GM18508 (cell line): ENCODE measurements around the gene SSBP4.

Experiments used
- ATAC-seq: cut with Tn5 transposase; IDR thresholded peaks from one replicate; pipeline ENCODE4 v1.9.1; 2021; ENCODE audit warnings: moderate number of reproducible peaks; ENCODE audit not compliant: insufficient read depth, unreplicated experiment

Gene SSBP4

GRCh38 chr19:18431351-18432197, 12.4 kb downstream of the SSBP4 start:
- no peak for ATAC-seq

DNA sequence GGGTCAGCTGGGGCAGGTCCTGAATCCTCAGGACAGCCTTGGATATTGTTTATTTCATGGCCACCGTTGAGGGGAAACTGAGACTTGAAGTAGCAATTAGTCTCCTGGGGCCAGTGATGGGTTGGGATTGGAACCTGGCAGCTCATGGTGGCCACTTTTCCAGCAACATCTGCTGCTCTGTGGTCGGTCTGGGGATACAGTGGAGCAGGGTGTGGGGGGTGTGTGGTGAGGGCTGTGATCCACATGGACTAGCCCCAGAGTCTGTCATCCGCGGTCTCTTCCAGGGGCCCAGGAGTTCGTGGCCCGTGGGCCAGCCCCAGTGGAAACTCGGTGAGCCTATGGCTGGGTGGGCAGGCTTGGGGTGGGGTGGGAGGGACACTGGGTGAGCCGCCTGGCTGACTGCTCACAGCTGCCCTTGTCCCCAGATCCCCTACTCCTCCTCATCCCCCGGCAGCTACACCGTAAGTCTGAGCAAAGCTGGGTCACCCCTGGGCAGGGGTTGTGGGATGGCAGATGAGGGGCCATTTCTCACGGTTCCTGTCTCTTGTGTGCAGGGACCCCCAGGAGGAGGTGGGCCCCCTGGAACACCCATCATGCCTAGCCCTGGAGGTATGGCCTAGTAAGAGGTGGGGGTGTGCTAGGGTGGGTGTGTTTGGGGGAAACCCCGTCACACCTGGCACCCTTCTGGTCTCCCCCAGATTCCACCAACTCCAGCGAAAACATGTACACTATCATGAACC, 13.2 kb downstream of the SSBP4 start:
- no peak for ATAC-seq

GRCh38 chr19:18433015-18433691, 14.0 kb downstream of the SSBP4 start:
- ATAC-seq, result no peak

GRCh38 chr19:18433735-18434398, 14.7 kb downstream of the SSBP4 start:
- ATAC-seq, result no peak

GRCh38 chr19:18434411-18435175, 15.4 kb downstream of the SSBP4 start:
- ATAC-seq, result no peak

- no peak for ATAC-seq
Observed at GRCh38 chr19:18435178-18435841, 16.1 kb downstream of the SSBP4 start.

- ATAC-seq, result no peak
Observed at GRCh38 chr19:18435842-18436670, 16.9 kb downstream of the SSBP4 start.

DNA sequence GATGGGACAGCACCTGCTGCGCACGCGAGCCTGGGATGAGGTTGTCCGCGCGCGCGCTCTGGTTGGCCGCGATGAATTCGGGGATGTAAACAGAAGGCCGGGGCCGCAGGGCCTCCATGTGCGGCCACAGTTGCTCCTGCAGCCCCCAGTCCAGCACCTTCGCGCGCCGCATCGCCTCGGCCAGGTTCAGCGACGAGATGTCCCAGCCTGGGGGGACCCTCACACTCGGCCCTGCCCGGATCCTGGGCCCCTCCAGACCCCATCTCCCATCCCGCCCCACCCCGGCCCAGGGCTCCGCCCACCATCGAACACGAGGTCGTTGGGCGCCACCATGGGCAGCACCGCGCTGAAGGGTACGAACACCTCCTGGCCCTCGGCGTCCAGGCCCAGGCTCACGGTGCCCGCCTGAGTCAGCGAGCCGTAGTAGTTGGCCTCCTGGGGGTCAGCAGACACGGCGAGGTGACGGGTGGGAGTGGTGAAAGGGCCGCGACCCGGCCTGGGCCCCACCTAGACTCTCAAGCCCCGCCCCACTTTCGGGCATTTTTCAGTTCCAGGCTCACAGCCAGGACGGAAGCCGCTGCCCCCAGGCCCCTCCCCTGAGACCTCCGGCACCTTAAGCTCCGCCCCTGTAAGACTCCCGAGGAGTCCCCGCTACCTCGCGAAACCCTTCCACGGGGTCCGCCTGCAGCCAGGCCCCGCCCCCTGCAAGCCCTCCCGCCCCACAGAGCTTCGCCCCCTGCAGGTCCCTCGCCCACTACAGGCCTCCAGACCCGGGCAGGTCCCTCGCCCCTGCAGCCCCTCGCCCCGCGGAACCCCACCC, 17.7 kb downstream of the SSBP4 start:
- no peak for ATAC-seq

GRCh38 chr19:18437491-18438330, 18.5 kb downstream of the SSBP4 start, which contains the start of gene ISYNA1:
TSS of gene ISYNA1 (minus strand) at chr19:18438133. CDS start at chr19:18437979, 154 bp downstream.
- ATAC-seq, result no peak

GRCh38 chr19:18438331-18439024, 19.3 kb downstream of the SSBP4 start:
- ATAC-seq, result no peak

- no peak for ATAC-seq
Observed at GRCh38 chr19:18439025-18439909, 20.1 kb downstream of the SSBP4 start.

GRCh38 chr19:18439910-18440237, 20.7 kb downstream of the SSBP4 start:
- ATAC-seq, result no peak

DNA sequence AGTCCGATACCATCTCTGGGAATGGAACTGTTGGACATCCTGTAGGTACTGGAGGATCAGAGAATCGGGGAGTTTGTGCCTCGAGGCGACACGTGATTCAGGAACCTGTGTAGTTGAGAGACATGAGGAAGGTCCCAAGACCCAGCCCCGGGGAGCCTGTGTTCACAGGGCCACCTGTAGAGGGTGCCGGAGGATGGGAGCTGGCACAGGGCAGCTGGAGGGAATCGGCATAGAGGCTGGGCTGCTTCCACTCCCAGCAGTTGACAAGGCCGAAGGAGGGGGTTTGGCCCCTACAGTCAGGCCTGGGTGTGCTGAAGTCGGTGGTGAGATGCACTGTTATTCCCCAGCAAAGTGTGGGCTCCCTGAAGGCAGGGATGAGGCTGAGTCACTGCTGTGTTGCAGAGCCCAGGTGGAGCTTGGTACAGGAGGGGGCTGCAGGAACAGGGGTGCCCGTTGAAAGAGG, 21.2 kb downstream of the SSBP4 start:
- no peak for ATAC-seq

- no peak for ATAC-seq
Observed at GRCh38 chr19:18440936-18441803, 22.0 kb downstream of the SSBP4 start.
